SJCRH30 (cell line): ENCODE measurements around the gene LTA. TPM values are rescaled to one million over a fixed set of nuclear protein-coding genes. Genes with fewer than 3 reads are reported as not detected.

ENCODE experiments used
- DNase-seq, 2 experiments: peaks; one replicate each; pipeline ENCODE4 v3.0.0-alpha.2; 2015 to 2020
- H3K27ac ChIP-seq: fragments of 250-450 bp; sonication (Bioruptor Pico); 2 replicates; pipeline ENCODE4 v1.5.1; 2020; ENCODE audit warnings: mild to moderate bottlenecking, moderate library complexity
- H3K27me3 ChIP-seq: fragments of 250-450 bp; sonication (Bioruptor Pico); 2 replicates; pipeline ENCODE4 v1.5.1; 2020; ENCODE audit warnings: mild to moderate bottlenecking, moderate library complexity
- H3K36me3 ChIP-seq: fragments of 250-450 bp; sonication (Bioruptor Pico); 2 replicates; pipeline ENCODE4 v1.5.1; 2020; ENCODE audit warnings: mild to moderate bottlenecking, moderate library complexity
- H3K4me1 ChIP-seq: fragments of 250-450 bp; sonication (Bioruptor Pico); 2 replicates; pipeline ENCODE4 v1.5.1; 2020; ENCODE audit warnings: mild to moderate bottlenecking, moderate library complexity
- H3K4me3 ChIP-seq: fragments of 250-450 bp; sonication (Bioruptor Pico); 2 replicates; pipeline ENCODE4 v1.5.1; 2020; ENCODE audit warnings: mild to moderate bottlenecking, moderate library complexity
- H3K9me3 ChIP-seq: fragments of 250-450 bp; sonication (Bioruptor Pico); replicated peaks from 2 replicates; pipeline ENCODE4 v1.5.1; 2020; ENCODE audit warnings: mild to moderate bottlenecking, moderate library complexity
- total RNA-seq: library from RNA; depleted of rRNA; stranded (reverse); fragments of >200 nt; shearing (Covaris generic); gene quantifications from 2 replicates; pipeline ENCODE4 v1.2.3, GENCODE V29; 2014

Gene LTA
- total RNA-seq, 1 experiment from 2014 or later: not detected

GRCh38 chr6:31573239-31574105, 1.4 kb downstream of the LTA start:
- peaks cover 14% of the 10 kb centered on the region; the same call in 1 of the 2 replicates for H3K27me3 ChIP-seq
- H3K4me1 ChIP-seq: no peaks in the 10 kb centered on the region
- H3K36me3 ChIP-seq: no peaks in the 10 kb centered on the region
- H3K9me3 ChIP-seq: no peaks in the 10 kb centered on the region
- H3K27ac ChIP-seq: no peak overlapping the region
- H3K4me3 ChIP-seq: no peak overlapping the region
- no peak for DNase-seq

GRCh38 chr6:31574106-31575061, 2.3 kb downstream of the LTA start:
- no peak overlapping the region for H3K4me3 ChIP-seq
- peaks cover 14% of the 10 kb centered on the region; the same call in 1 of the 2 replicates for H3K27me3 ChIP-seq
- no peak for DNase-seq
- H3K4me1 ChIP-seq: no peaks in the 10 kb centered on the region
- no peaks in the 10 kb centered on the region for H3K36me3 ChIP-seq
- no peaks in the 10 kb centered on the region for H3K9me3 ChIP-seq
- no peak overlapping the region for H3K27ac ChIP-seq

DNA sequence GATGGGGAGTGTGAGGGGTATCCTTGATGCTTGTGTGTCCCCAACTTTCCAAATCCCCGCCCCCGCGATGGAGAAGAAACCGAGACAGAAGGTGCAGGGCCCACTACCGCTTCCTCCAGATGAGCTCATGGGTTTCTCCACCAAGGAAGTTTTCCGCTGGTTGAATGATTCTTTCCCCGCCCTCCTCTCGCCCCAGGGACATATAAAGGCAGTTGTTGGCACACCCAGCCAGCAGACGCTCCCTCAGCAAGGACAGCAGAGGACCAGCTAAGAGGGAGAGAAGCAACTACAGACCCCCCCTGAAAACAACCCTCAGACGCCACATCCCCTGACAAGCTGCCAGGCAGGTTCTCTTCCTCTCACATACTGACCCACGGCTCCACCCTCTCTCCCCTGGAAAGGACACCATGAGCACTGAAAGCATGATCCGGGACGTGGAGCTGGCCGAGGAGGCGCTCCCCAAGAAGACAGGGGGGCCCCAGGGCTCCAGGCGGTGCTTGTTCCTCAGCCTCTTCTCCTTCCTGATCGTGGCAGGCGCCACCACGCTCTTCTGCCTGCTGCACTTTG, 3.3 kb downstream of the LTA start, which contains the start of gene TNF:
TSS of gene TNF (plus strand) at position 231 of the 567 bp plus-strand sequence. CDS start at position 408, 177 bp downstream.
- H3K4me3 ChIP-seq: no peak within 1 kb of the TSS
- H3K36me3 ChIP-seq: no peaks in the 10 kb centered on the region
- no peak for DNase-seq

GRCh38 chr6:31575952-31576685, 4.0 kb downstream of the LTA start:
- H3K27ac ChIP-seq: no peak overlapping the region
- no peaks in the 10 kb centered on the region for H3K36me3 ChIP-seq
- H3K9me3 ChIP-seq: no peaks in the 10 kb centered on the region
- no peaks in the 10 kb centered on the region for H3K4me1 ChIP-seq
- DNase-seq: peak; percentile 7 to 21
- H3K4me3 ChIP-seq: no peak overlapping the region
- peaks cover 14% of the 10 kb centered on the region; the same call in 1 of the 2 replicates for H3K27me3 ChIP-seq

More for the DNA sequence above, 3.3 kb downstream of the LTA start, which contains the start of gene TNF:
- H3K9me3 ChIP-seq: no peaks in the 10 kb centered on the region
- peaks cover 14% of the 10 kb centered on the region; the same call in 1 of the 2 replicates for H3K27me3 ChIP-seq
- H3K27ac ChIP-seq: no peak within 1 kb of the TSS
- H3K4me1 ChIP-seq: no peaks in the 10 kb centered on the region

DNA sequence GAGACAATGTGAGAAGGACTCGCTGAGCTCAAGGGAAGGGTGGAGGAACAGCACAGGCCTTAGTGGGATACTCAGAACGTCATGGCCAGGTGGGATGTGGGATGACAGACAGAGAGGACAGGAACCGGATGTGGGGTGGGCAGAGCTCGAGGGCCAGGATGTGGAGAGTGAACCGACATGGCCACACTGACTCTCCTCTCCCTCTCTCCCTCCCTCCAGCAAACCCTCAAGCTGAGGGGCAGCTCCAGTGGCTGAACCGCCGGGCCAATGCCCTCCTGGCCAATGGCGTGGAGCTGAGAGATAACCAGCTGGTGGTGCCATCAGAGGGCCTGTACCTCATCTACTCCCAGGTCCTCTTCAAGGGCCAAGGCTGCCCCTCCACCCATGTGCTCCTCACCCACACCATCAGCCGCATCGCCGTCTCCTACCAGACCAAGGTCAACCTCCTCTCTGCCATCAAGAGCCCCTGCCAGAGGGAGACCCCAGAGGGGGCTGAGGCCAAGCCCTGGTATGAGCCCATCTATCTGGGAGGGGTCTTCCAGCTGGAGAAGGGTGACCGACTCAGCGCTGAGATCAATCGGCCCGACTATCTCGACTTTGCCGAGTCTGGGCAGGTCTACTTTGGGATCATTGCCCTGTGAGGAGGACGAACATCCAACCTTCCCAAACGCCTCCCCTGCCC, 4.9 kb downstream of the LTA start:
- no peaks in the 10 kb centered on the region for H3K9me3 ChIP-seq
- no peaks in the 10 kb centered on the region for H3K4me1 ChIP-seq
- H3K36me3 ChIP-seq: no peaks in the 10 kb centered on the region
- DNase-seq: no peak
- no peak overlapping the region for H3K4me3 ChIP-seq
- no peak overlapping the region for H3K27ac ChIP-seq
- H3K27me3 ChIP-seq: peaks cover 5% of the 10 kb centered on the region; the same call in 1 of the 2 replicates

DNA sequence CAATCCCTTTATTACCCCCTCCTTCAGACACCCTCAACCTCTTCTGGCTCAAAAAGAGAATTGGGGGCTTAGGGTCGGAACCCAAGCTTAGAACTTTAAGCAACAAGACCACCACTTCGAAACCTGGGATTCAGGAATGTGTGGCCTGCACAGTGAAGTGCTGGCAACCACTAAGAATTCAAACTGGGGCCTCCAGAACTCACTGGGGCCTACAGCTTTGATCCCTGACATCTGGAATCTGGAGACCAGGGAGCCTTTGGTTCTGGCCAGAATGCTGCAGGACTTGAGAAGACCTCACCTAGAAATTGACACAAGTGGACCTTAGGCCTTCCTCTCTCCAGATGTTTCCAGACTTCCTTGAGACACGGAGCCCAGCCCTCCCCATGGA, 5.5 kb downstream of the LTA start:
- no peak for DNase-seq
- Histone ChIP-seq H3K27me3 (peaks cover 2% of the 10 kb centered on the region; the same call in 1 of the 2 replicates), H3K4me3 (no peak overlapping the region), H3K36me3 (no peaks in the 10 kb centered on the region), H3K4me1 (no peaks in the 10 kb centered on the region), H3K9me3 (no peaks in the 10 kb centered on the region), H3K27ac (no peak overlapping the region)

- no peak overlapping the region for H3K4me3 ChIP-seq
- H3K36me3 ChIP-seq: no peaks in the 10 kb centered on the region
- no peak for DNase-seq
- H3K4me1 ChIP-seq: no peaks in the 10 kb centered on the region
- H3K27me3 ChIP-seq: no peaks in the 10 kb centered on the region; the same call in 1 of the 2 replicates
- no peak overlapping the region for H3K27ac ChIP-seq
- no peaks in the 10 kb centered on the region for H3K9me3 ChIP-seq
These were observed 6.4 kb downstream of the LTA start for GRCh38 chr6:31578184-31579118.

- DNase-seq: no peak
- Histone ChIP-seq H3K36me3 (no peaks in the 10 kb centered on the region), H3K27me3 (no peaks in the 10 kb centered on the region; the same call in 1 of the 2 replicates), H3K27ac (no peak overlapping the region), H3K9me3 (no peaks in the 10 kb centered on the region), H3K4me3 (no peak overlapping the region), H3K4me1 (no peaks in the 10 kb centered on the region)
These were observed 7.0 kb downstream of the LTA start for GRCh38 chr6:31579119-31579505.

DNA sequence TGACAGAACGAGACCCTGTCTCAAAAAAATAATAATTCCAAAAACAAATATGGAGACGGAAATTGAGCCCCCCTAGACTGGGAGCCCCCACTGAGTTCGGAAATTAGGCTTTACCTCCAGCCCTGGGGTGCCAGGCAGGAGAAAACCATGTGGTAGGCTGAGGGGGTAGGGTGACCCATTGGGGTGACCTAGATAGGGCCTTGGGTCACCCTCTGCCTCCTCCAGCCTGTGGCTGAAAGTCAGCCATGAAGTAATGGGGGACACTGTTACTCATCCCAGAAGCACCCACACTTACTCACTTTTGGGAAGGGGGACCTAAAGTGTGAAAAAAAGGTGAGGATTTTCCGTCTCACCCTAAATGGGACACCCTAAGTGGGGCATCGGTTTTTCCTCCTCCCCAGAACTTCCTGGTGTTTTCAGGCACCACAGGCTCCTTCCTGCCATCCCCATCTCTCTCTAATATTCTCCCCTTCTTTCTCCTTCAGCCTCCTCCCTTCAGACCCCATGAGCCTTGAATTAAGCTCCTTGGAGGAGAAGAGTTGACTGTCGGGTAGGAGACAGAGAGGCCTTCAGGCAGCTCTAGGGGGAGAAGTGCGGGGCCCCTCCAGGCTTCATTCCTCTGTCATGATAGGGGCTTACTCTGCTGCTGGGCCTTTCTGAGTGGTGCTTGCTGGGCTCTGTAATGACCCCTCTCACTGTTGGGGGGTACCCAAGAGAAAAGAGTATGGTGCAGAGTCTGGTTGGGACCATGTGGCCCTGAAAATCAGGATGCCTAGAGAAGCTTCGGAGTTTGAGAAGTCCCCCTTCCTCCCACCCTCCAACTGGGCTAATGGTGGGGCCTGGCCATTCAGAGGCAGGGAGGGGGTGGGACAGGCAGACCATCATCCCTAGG, 7.7 kb downstream of the LTA start:
- no peaks in the 10 kb centered on the region for H3K4me1 ChIP-seq
- H3K4me3 ChIP-seq: no peak overlapping the region
- no peak for DNase-seq
- H3K9me3 ChIP-seq: no peaks in the 10 kb centered on the region
- H3K27me3 ChIP-seq: no peaks in the 10 kb centered on the region; the same call in 1 of the 2 replicates
- no peaks in the 10 kb centered on the region for H3K36me3 ChIP-seq
- no peak overlapping the region for H3K27ac ChIP-seq

GRCh38 chr6:31580438-31580740, 8.3 kb downstream of the LTA start:
- DNase-seq: no peak
- H3K4me1 ChIP-seq: no peaks in the 10 kb centered on the region
- no peaks in the 10 kb centered on the region; the same call in 1 of the 2 replicates for H3K27me3 ChIP-seq
- peak overlapping the region; percentile 64 for H3K4me3 ChIP-seq
- no peaks in the 10 kb centered on the region for H3K36me3 ChIP-seq
- H3K27ac ChIP-seq: no peak overlapping the region
- H3K9me3 ChIP-seq: no peaks in the 10 kb centered on the region

DNA sequence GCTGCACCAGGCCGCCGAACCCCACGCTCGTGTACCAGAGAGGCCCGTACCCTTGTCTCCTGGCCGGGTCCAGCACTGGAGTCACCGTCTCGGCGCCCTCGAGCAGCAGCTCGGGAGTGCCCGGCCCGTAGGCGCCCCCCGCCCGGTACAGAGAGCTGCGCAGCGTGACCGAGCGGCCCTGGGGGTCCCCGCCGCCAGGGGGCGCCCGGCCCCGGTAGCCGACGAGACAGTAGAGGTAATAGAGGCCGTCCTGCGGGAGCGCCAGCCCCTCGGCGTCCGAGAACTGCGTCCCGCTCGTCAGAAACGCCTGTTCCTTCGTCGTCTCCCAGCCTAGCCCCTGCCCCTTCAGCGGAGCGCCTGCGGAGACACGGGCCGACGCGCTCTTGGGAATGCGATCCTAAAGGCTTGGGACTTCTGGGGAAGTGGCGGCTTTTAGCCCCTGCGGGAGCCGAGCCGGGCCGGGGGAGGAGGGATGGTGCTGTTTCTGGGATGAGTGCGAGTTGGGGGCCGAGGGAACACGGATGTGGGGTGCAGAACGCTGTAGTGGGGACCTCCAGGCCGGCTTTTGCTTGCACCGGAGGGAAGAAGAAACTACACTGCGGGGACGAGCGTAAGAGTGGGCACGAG, 8.8 kb downstream of the LTA start:
- Histone ChIP-seq H3K4me3 (peak overlapping the region; percentile 64), H3K4me1 (no peaks in the 10 kb centered on the region), H3K27me3 (no peaks in the 10 kb centered on the region), H3K36me3 (no peaks in the 10 kb centered on the region), H3K9me3 (no peaks in the 10 kb centered on the region), H3K27ac (no peak overlapping the region)
- peak; percentile 82 to 83 for DNase-seq
